Activated CD4-positive, alpha-beta T cell treated with anti-CD3 and anti-CD28 coated beads, Interleukin-2, amount 10 ng/mL, durations not matched to agents 7 days and 5 days (primary cell): ENCODE data around the gene CEP192. TPM values are rescaled to one million over a fixed set of nuclear protein-coding genes. Genes with fewer than 3 reads are reported as not detected.
A peak's percentile ranks its signal among the peaks of the same experiment; 100 is the strongest.
"Not testable (repeated sequence)": the region's sequence is repeated elsewhere in the genome, so short reads cannot be mapped to it uniquely, and the experiment has no call there.

ENCODE experiments used
- CTCF ChIA-PET: fragments of 350-600 bp; sonication (Branson Sonifier 250); formaldehyde crosslinking; loops from one replicate; lab custom pipeline; 2021; ENCODE audit warnings: antibody characterized with exemption; lab: Charles Lee
- POLR2A ChIA-PET: fragments of 350-600 bp; sonication (Branson Sonifier 250); formaldehyde crosslinking; loops from one replicate; lab custom pipeline; 2021; ENCODE audit warnings: antibody characterized with exemption; lab: Charles Lee
- DNase-seq: peaks from one replicate; pipeline ENCODE4 v3.0.0-alpha.2; 2020
- H3K27ac Mint-ChIP-seq: one replicate; pipeline ENCODE4 v1.8.0; 2021; ENCODE audit warnings: mild to moderate bottlenecking, moderate library complexity, mixed read lengths
- H3K27me3 Mint-ChIP-seq: one replicate; pipeline ENCODE4 v1.8.0; 2021; ENCODE audit warnings: mixed read lengths
- H3K36me3 Mint-ChIP-seq: one replicate; pipeline ENCODE4 v1.8.0; 2021; ENCODE audit warnings: low read depth, mixed read lengths
- H3K4me1 Mint-ChIP-seq: one replicate; pipeline ENCODE4 v1.8.0; 2021; ENCODE audit warnings: mixed read lengths
- H3K4me3 Mint-ChIP-seq: one replicate; pipeline ENCODE4 v1.8.0; 2021; ENCODE audit warnings: mild to moderate bottlenecking, moderate library complexity, mixed read lengths
- H3K9me3 Mint-ChIP-seq: one replicate; pipeline ENCODE4 v1.8.0; 2021; ENCODE audit warnings: mixed read lengths
- total RNA-seq, 2 experiments: library from RNA; stranded (reverse); gene quantifications; one replicate each; pipeline ENCODE4 v1.2.3, GENCODE V29; 2021

The CEP192 gene
- total RNA-seq, 2 experiments from 2014 or later = 52.3 to 55.1 TPM

DNA sequence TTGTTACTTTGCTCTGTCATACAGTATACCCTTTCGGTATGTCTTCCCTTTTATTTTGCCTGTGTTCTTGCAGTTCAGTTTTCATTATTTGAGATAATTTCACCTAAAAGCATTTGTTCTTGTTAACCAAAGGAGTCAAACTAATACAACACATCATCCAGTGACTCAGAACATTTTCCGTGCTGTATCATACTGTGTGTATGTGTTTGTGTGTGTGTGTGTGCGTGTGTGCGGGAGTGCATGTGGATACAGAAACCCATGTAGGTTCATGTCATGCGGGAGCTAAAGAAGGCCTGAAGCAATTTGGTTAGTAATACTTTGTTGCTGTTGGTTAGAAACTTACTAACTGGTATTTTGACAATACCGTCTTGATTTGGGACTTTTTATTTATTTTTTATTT is 60.0 kb downstream of the CEP192 start:
- H3K27ac Mint-ChIP-seq = no peak overlapping the region

GRCh38 chr18:13051950-13052349 is 60.8 kb downstream of the CEP192 start:
- no peak for DNase-seq
- CTCF ChIA-PET = no interaction called here
- Mint-ChIP-seq H3K27ac (peak overlapping the region; percentile 27), H3K4me3 (no peak overlapping the region), H3K9me3 (no peaks in the 10 kb centered on the region), H3K27me3 (no peaks in the 10 kb centered on the region), H3K36me3 (peaks cover 63% of the 10 kb centered on the region), H3K4me1 (peaks cover 12% of the 10 kb centered on the region)
- POLR2A ChIA-PET = no interaction called here

More for the DNA sequence above, 60.0 kb downstream of the CEP192 start:
- peaks cover 65% of the 10 kb centered on the region for H3K36me3 Mint-ChIP-seq
- DNase-seq = no peak
- H3K27me3 Mint-ChIP-seq = no peaks in the 10 kb centered on the region
- POLR2A ChIA-PET = no interaction called here
- CTCF ChIA-PET = no interaction called here
- H3K4me1 Mint-ChIP-seq = peaks cover 12% of the 10 kb centered on the region
- H3K4me3 Mint-ChIP-seq = no peak overlapping the region
- H3K9me3 Mint-ChIP-seq = no peaks in the 10 kb centered on the region

DNA sequence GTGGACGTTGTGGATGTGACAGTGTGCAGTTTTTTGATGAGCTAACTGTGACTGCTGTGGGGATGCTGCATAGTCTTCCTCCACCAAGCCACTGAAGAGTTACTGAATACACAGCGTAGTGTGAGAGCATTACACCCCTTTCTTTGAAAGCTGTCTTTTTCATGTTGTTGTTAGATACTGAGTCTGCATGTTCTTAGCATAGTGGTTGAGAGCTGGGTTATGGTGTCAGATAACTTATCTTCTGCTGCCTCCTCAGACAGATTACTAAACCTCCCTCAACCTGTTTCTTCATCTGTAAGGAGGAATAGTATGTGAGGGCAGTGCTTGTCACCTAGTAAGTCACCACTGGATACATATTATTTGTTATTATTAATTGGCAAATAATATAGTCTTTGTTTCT is 63.2 kb downstream of the CEP192 start:
- Mint-ChIP-seq H3K27me3 (no peaks in the 10 kb centered on the region), H3K36me3 (peaks cover 58% of the 10 kb centered on the region), H3K4me3 (no peak overlapping the region), H3K9me3 (no peaks in the 10 kb centered on the region), H3K4me1 (peaks cover 12% of the 10 kb centered on the region), H3K27ac (no peak overlapping the region)
- DNase-seq = no peak
- CTCF ChIA-PET = interaction anchor here (0.6 to 1.0 kb wide), 2 partner anchors 9 to 27 kb away, joined by 3 read pairs; no protein-coding TSS in a partner anchor
- POLR2A ChIA-PET = no interaction called here

DNA sequence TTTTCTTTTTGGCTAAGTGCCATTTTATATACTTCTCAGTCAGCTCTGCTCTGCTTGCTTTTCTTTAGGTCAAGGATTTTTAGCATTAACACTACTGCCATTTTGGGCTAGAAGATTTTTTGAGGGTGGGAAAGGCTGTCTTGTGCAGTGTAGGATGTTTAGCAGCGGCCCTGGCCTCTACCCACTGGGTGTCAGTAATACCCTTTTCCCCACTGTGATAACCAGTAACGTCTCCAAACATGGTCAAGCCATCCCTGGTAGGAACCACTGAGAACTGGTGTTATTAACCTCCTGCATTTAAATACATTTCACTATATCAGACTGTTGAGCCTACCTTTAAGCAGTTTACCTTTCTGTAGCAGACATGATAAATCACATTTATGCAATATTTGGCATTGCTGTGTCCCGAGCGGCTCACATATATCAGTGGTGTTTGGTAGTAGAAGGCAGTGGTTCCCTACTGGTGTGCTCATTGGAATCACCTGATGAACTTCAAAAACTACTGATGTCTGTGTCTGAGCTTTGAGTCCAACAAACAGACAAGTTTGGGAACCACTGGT is 70.5 kb downstream of the CEP192 start:
- Mint-ChIP-seq H3K9me3 (no peaks in the 10 kb centered on the region), H3K27me3 (no peaks in the 10 kb centered on the region), H3K4me1 (peaks cover 10% of the 10 kb centered on the region), H3K4me3 (no peak overlapping the region), H3K27ac (no peak overlapping the region), H3K36me3 (peaks cover 76% of the 10 kb centered on the region)
- DNase-seq = no peak
- POLR2A ChIA-PET = no interaction called here
- CTCF ChIA-PET = no interaction called here

DNA sequence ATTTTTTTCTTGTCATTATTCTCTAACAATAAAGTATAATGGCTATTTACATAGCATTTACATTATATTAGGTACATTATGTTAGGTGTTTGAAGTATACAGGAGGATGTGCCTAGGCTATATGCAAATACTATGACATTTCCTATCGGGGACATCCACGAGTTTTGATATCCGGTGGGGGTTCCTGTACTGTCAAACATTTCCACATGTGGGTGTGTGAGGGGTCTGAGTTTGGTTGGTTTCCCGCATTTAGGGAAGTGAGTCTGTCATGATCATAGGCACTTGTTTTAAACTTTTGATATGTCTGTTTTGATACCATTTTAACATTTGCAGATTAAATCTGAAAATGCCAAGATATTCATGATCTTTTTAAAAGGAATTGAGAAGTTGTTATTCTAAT is 76.0 kb downstream of the CEP192 start:
- H3K9me3 Mint-ChIP-seq = no peaks in the 10 kb centered on the region
- DNase-seq = no peak
- peaks cover 16% of the 10 kb centered on the region for H3K4me1 Mint-ChIP-seq
- CTCF ChIA-PET = no interaction called here
- H3K27me3 Mint-ChIP-seq = no peaks in the 10 kb centered on the region
- H3K27ac Mint-ChIP-seq = peak overlapping the region; percentile 50
- no peak overlapping the region for H3K4me3 Mint-ChIP-seq
- peaks cover 81% of the 10 kb centered on the region for H3K36me3 Mint-ChIP-seq
- POLR2A ChIA-PET = no interaction called here

DNA sequence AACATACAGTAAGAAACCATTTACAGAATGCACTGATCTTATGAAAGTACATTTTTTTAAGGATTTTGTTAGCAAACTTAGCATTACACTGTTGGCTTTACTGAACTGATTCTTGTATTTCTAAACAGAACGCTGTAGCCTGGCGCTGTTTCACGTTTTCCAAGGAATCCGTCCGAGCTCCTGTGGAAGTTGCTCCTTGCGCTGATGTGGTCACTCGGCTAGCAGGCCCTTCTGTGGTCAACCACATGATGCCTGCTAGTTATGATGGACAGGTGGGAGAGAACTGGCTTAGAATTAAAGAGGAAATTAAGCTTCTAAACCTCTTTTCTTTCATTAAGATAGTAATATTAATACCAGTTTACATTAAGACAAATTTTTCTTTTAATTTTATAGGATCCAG is 76.8 kb downstream of the CEP192 start:
- DNase-seq = no peak
- no peak overlapping the region for H3K27ac Mint-ChIP-seq
- peaks cover 16% of the 10 kb centered on the region for H3K4me1 Mint-ChIP-seq
- ChIA-PET CTCF (no interaction called here), POLR2A (no interaction called here)
- no peak overlapping the region for H3K4me3 Mint-ChIP-seq
- H3K9me3 Mint-ChIP-seq = no peaks in the 10 kb centered on the region
- H3K27me3 Mint-ChIP-seq = no peaks in the 10 kb centered on the region
- peaks cover 82% of the 10 kb centered on the region for H3K36me3 Mint-ChIP-seq

DNA sequence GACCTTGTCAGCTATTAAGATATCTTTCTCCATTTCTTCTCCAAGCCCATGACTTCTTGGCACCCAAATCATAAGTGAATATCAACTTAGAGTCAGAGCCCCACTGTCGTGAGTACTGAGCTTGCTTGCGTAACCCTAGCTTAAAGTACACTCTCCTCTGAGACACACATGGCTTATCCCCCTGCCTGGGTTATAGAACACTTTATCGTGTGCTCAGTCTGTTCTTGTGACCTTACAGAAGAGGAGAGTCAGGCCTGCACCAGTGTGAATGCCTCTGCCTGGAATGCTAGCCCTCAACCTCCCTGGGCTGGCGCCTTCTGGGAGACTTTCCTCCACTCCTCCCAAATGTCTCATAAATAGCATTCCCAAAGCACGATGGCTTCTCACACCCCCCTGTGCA is 79.3 kb downstream of the CEP192 start:
- no peaks in the 10 kb centered on the region for H3K27me3 Mint-ChIP-seq
- H3K4me1 Mint-ChIP-seq = peaks cover 13% of the 10 kb centered on the region
- no peak for DNase-seq
- CTCF ChIA-PET = interaction anchor here (1.2 kb wide), 2 partner anchors 24 to 87 kb away, joined by 3 read pairs; no protein-coding TSS in a partner anchor
- H3K36me3 Mint-ChIP-seq = peaks cover 85% of the 10 kb centered on the region
- H3K4me3 Mint-ChIP-seq = no peak overlapping the region
- H3K9me3 Mint-ChIP-seq = no peaks in the 10 kb centered on the region
- H3K27ac Mint-ChIP-seq = no peak overlapping the region
- POLR2A ChIA-PET = no interaction called here

- Mint-ChIP-seq H3K9me3 (peaks cover 31% of the 10 kb centered on the region), H3K4me1 (no peaks in the 10 kb centered on the region), H3K36me3 (peaks cover 91% of the 10 kb centered on the region), H3K4me3 (no peak overlapping the region), H3K27ac (no peak overlapping the region), H3K27me3 (no peaks in the 10 kb centered on the region)
- CTCF ChIA-PET = no interaction called here
- DNase-seq = no peak
- POLR2A ChIA-PET = no interaction called here
These were observed 85.7 kb downstream of the CEP192 start for GRCh38 chr18:13076886-13077285.

- peaks cover 31% of the 10 kb centered on the region for H3K9me3 Mint-ChIP-seq
- no peaks in the 10 kb centered on the region for H3K4me1 Mint-ChIP-seq
- H3K4me3 Mint-ChIP-seq = no peak overlapping the region
- POLR2A ChIA-PET = no interaction called here
- no peaks in the 10 kb centered on the region for H3K27me3 Mint-ChIP-seq
- DNase-seq = no peak
- CTCF ChIA-PET = no interaction called here
- peaks cover 93% of the 10 kb centered on the region for H3K36me3 Mint-ChIP-seq
- no peak overlapping the region for H3K27ac Mint-ChIP-seq
These were observed 86.3 kb downstream of the CEP192 start for GRCh38 chr18:13077473-13077872.

DNA sequence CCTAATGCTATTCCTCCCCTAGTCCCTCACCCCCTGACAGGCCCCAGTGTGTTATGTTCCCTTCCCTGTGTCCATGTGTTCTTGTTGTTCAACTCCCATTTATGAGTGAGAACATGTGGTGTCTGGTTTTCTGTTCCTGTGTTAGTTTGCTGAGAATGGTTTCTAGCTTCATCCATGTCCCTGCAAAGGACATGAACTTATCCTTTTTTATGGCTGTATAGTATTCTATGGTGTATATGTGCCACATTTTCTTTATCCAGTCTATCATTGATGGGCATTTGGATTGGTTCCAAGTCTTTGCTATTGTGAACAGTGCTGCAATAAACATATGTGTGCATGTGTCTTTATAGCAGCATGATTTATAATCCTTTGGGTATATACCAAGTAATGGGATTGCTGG is 86.9 kb downstream of the CEP192 start:
- H3K4me3 Mint-ChIP-seq, H3K27ac Mint-ChIP-seq, DNase-seq, H3K4me1 Mint-ChIP-seq, POLR2A ChIA-PET, H3K27me3 Mint-ChIP-seq, CTCF ChIA-PET: not testable (repeated sequence)
- Mint-ChIP-seq H3K9me3 (peaks cover 31% of the 10 kb centered on the region), H3K36me3 (peaks cover 93% of the 10 kb centered on the region)

DNA sequence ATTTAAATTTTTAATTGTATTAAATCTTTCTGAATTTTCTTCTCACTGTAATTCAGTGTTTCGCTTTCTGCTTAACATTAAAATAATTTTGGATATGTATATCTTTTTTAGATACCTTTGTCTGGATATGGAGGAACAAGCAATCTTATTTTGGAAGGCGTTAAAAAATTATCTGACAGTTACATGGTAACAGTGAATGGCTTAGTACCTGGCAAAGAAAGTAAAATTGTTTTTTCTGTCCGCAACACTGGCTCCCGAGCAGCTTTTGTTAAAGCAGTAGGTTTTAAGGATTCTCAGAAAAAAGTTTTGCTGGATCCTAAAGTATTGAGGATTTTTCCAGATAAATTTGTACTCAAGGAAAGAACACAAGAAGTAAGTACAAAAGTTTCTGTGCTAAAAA is 95.7 kb downstream of the CEP192 start:
- ChIA-PET POLR2A (no interaction called here), CTCF (no interaction called here)
- H3K27ac Mint-ChIP-seq = no peak overlapping the region
- H3K4me1 Mint-ChIP-seq = no peaks in the 10 kb centered on the region
- no peaks in the 10 kb centered on the region for H3K27me3 Mint-ChIP-seq
- no peaks in the 10 kb centered on the region for H3K9me3 Mint-ChIP-seq
- DNase-seq = no peak
- H3K36me3 Mint-ChIP-seq = peaks cover 68% of the 10 kb centered on the region
- no peak overlapping the region for H3K4me3 Mint-ChIP-seq

DNA sequence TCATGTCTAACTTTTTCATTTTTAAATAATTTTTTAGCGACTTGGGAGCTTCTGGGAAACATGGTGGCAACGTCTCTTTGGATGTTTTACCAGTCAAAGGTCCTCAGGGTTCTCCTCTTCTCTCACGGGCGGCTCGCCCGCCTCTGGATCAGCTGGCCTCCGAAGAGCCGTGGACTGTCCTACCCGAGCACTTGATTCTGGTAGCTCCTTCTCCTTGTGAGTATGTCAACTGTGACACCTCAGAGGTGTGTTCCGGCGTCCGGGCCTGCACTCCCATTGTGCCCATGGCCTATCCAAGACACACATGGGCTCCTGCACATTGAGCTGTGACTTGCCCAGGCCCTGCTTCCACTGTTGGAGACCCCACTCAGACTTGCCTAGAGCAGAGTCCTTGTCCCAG is 104.3 kb downstream of the CEP192 start:
- ChIA-PET POLR2A (no interaction called here), CTCF (no interaction called here)
- Mint-ChIP-seq H3K4me1 (no peaks in the 10 kb centered on the region), H3K27me3 (no peaks in the 10 kb centered on the region), H3K9me3 (no peaks in the 10 kb centered on the region), H3K27ac (no peak overlapping the region), H3K36me3 (peaks cover 67% of the 10 kb centered on the region), H3K4me3 (no peak overlapping the region)
- no peak for DNase-seq

DNA sequence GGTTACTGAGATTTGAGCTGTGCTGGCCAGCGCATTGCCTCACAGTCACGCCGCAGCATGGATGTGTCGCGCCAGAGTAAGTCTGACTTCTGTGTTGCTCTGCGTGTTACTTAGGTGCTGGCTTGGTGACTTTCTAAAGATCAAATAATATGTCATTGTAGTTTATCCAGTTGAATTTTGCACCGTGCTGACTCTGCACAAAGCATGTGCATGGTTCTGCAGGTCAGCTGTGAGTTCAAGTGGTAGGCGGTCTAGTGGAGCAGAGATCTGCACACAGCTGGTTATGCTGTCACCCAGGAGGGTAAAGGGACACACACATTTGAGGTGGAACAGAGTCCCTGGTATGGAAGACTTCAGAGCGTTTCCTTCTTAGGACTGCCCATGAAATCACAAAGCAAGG is 105.1 kb downstream of the CEP192 start:
- no peaks in the 10 kb centered on the region for H3K9me3 Mint-ChIP-seq
- H3K4me1 Mint-ChIP-seq = no peaks in the 10 kb centered on the region
- peaks cover 65% of the 10 kb centered on the region for H3K36me3 Mint-ChIP-seq
- ChIA-PET POLR2A (no interaction called here), CTCF (no interaction called here)
- H3K27ac Mint-ChIP-seq = no peak overlapping the region
- DNase-seq = no peak
- H3K27me3 Mint-ChIP-seq = no peaks in the 10 kb centered on the region
- no peak overlapping the region for H3K4me3 Mint-ChIP-seq

DNA sequence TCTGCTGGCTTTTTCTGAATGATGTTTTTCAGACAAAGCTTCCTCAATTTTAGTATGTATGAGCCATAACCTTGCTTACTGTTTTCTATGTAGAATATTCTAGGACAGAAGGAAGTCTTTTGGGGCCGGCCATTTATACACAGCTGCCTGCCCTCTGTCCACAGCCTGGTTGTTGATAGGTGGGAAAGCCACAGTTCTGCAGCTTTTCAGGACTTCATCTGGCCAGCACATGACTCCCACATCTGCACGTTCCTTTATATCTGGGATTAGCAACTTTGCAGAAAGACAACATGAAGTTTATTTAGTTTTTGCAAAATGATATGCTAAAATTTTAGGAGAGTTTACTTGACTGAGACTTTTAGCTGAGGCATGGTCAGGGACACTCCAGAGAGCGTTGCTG is 105.6 kb downstream of the CEP192 start:
- DNase-seq = no peak
- Mint-ChIP-seq H3K27ac (no peak overlapping the region), H3K27me3 (no peaks in the 10 kb centered on the region), H3K4me1 (no peaks in the 10 kb centered on the region), H3K9me3 (no peaks in the 10 kb centered on the region), H3K36me3 (peaks cover 66% of the 10 kb centered on the region), H3K4me3 (no peak overlapping the region)
- ChIA-PET POLR2A (no interaction called here), CTCF (no interaction called here)
